ENCODE results near the gene CCDC152.
"Not testable (repeated sequence)": the region's sequence is repeated elsewhere in the genome, so short reads cannot be mapped to it uniquely, and the experiment has no call there.

Gene CCDC152

GRCh38 chr5:42812620-42813019 is 56.0 kb downstream of the CCDC152 start:
- no peak for DNase-seq (ENCODE audit: low read depth in 2 of 2)

GRCh38 chr5:42813533-42813932 is 56.9 kb downstream of the CCDC152 start:
- no peak for DNase-seq (ENCODE audit: low read depth in 2 of 2)

GRCh38 chr5:42816546-42816945 is 59.9 kb downstream of the CCDC152 start:
- not testable (repeated sequence) for DNase-seq (ENCODE audit: low read depth in 2 of 2)

- DNase-seq (ENCODE audit: low read depth in 2 of 2): no peak
Measured at GRCh38 chr5:42819745-42820144, 63.1 kb downstream of the CCDC152 start.

- no peak for DNase-seq (ENCODE audit: low read depth in 2 of 2)
Measured at GRCh38 chr5:42822548-42822947, 65.9 kb downstream of the CCDC152 start.

GRCh38 chr5:42824347-42824976 is 67.8 kb downstream of the CCDC152 start:
- no peak for DNase-seq (ENCODE audit: low read depth in 2 of 2)

- no peak for DNase-seq (ENCODE audit: low read depth in 2 of 2)
Measured at GRCh38 chr5:42825422-42826148, 69.0 kb downstream of the CCDC152 start.

GRCh38 chr5:42826757-42827515 is 70.3 kb downstream of the CCDC152 start:
- DNase-seq (ENCODE audit: low read depth in 2 of 2): no peak

- DNase-seq (ENCODE audit: low read depth in 2 of 2): no peak
Measured at GRCh38 chr5:42828671-42829070, 72.1 kb downstream of the CCDC152 start.

GRCh38 chr5:42830924-42831323 is 74.3 kb downstream of the CCDC152 start:
- no peak for DNase-seq (ENCODE audit: low read depth in 2 of 2)

- DNase-seq (ENCODE audit: low read depth in 2 of 2): no peak
Measured at GRCh38 chr5:42832060-42832459, 75.4 kb downstream of the CCDC152 start.

GRCh38 chr5:42836070-42836769 is 79.6 kb downstream of the CCDC152 start:
- DNase-seq (ENCODE audit: low read depth in 2 of 2): no peak

GRCh38 chr5:42837601-42838000 is 81.0 kb downstream of the CCDC152 start:
- DNase-seq (ENCODE audit: low read depth in 2 of 2): no peak

GRCh38 chr5:42839196-42839595 is 82.6 kb downstream of the CCDC152 start:
- no peak for DNase-seq (ENCODE audit: low read depth in 2 of 2)

GRCh38 chr5:42840269-42840668 is 83.7 kb downstream of the CCDC152 start:
- DNase-seq (ENCODE audit: low read depth in 2 of 2): peak; percentile 88 to 91

- no peak for DNase-seq (ENCODE audit: low read depth in 2 of 2)
Measured at GRCh38 chr5:42840842-42841567, 84.4 kb downstream of the CCDC152 start.

- DNase-seq (ENCODE audit: low read depth in 2 of 2): peak in 1 of 2 experiments; percentile 17
Measured at GRCh38 chr5:42842921-42843641, 86.5 kb downstream of the CCDC152 start.

GRCh38 chr5:42843675-42844292 is 87.2 kb downstream of the CCDC152 start:
- no peak for DNase-seq (ENCODE audit: low read depth in 2 of 2)

GRCh38 chr5:42844408-42844807 is 87.8 kb downstream of the CCDC152 start:
- not testable (repeated sequence) for DNase-seq (ENCODE audit: low read depth in 2 of 2)

- DNase-seq (ENCODE audit: low read depth in 2 of 2): no peak
Measured at GRCh38 chr5:42848545-42848944, 91.9 kb downstream of the CCDC152 start.

All from fibroblast of skin of left quadriceps (primary cell).